GM19043 (cell line): Measurements from ENCODE around the gene IL4R.
"Not testable (repeated sequence)": the region's sequence is repeated elsewhere in the genome, so short reads cannot be mapped to it uniquely, and the experiment has no call there.

ENCODE experiments used
- ATAC-seq: cut with Tn5 transposase; IDR thresholded peaks from one replicate; pipeline ENCODE4 v1.9.1; 2021; ENCODE audit warnings: low read depth; ENCODE audit not compliant: unreplicated experiment

Gene IL4R

GRCh38 chr16:27313422-27314160 is at the start of gene IL4R:
TSS of gene IL4R (plus strand) at chr16:27313974. CDS start at chr16:27340204, 26,230 bp downstream.
- ATAC-seq: no peak

- no peak for ATAC-seq
Observed at GRCh38 chr16:27264151-27264550, 49.6 kb upstream of the IL4R start.

- ATAC-seq: no peak
Observed at GRCh38 chr16:27265982-27266381, 47.8 kb upstream of the IL4R start.

GRCh38 chr16:27267037-27267677 is 46.6 kb upstream of the IL4R start:
- ATAC-seq: no peak

GRCh38 chr16:27268376-27269299 is 45.1 kb upstream of the IL4R start, which contains the start of gene NSMCE1:
TSS of gene NSMCE1 (minus strand) at chr16:27268772. CDS start at chr16:27257570, 11,202 bp downstream.
- ATAC-seq: peak; percentile 90

DNA sequence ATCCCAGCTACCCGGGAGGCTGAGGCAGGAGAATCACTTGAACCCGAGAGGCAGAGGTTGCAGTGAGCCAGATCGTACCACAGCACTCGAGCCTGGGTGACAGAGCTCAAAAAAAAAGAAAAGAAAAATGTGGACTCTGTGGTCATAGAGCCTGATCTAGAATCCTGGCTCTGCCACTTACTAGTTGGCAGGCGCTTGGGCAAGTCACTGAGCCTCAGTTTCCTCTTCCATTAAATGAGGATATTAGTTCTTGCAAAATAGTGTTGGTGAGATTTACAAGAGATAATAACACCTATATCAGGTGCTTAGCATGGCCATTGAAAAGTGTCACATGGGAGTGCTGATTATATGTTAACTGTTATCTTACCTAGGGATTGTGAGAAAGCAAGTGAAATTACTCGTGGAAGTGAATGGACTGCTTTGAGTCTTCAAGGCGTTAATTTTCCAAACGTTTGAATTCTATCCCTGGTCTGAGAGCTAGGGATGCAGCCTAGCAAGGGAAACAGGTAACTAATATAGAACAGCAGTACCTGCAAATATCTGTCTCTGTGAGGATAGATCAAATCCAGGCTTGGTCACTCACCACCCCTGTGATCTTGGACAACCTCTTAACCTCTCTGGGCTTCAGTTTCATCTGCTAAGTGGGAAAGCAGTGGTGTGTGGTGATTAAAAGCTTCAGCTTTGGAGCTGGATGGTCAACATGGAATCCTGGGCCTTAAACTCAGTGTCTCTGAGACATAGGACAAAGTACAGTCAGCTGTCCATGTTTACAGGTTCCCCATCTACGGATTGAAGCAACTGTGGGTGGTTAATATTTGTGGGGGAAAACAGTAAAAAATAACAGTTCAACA is 44.2 kb upstream of the IL4R start:
- no peak for ATAC-seq

GRCh38 chr16:27270349-27270748 is 43.4 kb upstream of the IL4R start:
- no peak for ATAC-seq

GRCh38 chr16:27272076-27272475 is 41.7 kb upstream of the IL4R start:
- ATAC-seq: no peak

- not testable (repeated sequence) for ATAC-seq
Observed at GRCh38 chr16:27272697-27273096, 41.1 kb upstream of the IL4R start.

DNA sequence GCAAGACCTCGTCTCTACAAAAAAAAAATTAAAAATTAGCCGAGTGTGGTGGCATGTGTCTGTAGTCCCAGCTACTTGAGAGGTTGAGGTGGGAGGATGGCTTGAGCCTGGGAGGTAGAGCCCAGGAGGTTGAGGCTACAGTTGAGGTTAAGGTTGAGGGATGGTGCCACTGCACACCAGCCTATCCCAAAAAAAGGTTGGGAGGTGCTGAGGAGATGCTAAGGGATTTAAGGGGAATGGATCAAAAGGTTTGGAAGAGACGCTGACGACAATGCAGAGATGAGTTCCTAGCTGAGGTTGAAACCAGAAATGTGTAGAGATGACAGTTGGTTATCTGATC is 40.5 kb upstream of the IL4R start:
- ATAC-seq: no peak

DNA sequence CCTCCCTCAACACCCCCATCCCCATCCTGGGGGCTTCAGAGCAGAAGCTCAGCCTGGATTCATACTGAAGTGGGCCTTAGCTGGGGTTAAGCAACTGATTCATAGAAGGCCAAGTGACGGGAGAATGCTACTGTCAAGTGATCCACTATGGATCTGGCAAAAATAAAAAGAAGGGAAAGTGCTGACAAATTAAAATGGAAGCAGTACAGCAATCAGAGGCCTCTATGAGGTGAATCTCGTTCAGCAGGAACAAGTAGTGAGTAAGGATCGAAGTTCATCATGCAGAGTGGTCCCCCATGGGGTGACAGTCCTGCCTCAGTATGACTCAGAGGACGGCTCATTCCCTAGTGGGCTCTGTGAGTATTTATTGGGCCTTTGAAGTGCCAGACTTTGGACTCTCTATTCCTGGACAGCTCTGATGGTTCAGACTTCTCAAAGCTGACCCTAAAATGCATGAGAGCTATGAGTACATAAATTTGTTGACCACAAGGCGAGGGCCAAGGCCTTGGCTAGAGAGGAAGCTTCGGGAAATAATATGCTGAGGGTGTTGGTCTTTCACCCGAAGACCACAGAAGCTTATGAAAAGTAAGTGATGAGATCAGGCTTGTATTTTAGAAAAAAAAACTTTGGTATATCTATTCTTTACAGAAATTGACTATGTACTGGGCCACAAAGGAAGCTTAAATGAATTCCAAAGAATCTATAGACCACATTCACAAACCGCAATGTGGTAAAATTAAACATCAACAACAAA is 39.9 kb upstream of the IL4R start:
- no peak for ATAC-seq

DNA sequence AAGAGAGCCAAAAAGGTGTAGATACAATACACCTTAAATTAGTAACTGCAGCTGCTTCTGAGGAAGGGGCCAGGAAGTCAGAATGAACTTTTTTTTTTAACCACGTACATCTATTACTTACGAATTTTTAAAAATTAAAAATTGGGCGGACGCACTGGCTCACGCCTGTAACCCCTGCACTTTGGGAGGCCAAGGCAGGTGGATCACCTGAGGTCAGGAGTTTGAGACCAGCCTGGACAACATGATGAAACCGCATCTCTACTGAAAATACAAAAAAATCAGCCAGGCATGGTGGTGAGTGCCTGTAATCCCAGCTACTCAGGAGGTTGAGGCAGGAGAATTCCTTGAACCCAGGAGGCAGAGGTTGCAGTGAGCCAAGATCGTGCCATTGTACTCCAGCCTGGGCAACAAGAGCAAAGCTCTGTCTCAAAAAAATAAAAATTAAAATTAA is 39.3 kb upstream of the IL4R start:
- ATAC-seq: not testable (repeated sequence)

GRCh38 chr16:27275394-27275793 is 38.4 kb upstream of the IL4R start:
- no peak for ATAC-seq

GRCh38 chr16:27281243-27281642 is 32.5 kb upstream of the IL4R start:
- no peak for ATAC-seq

DNA sequence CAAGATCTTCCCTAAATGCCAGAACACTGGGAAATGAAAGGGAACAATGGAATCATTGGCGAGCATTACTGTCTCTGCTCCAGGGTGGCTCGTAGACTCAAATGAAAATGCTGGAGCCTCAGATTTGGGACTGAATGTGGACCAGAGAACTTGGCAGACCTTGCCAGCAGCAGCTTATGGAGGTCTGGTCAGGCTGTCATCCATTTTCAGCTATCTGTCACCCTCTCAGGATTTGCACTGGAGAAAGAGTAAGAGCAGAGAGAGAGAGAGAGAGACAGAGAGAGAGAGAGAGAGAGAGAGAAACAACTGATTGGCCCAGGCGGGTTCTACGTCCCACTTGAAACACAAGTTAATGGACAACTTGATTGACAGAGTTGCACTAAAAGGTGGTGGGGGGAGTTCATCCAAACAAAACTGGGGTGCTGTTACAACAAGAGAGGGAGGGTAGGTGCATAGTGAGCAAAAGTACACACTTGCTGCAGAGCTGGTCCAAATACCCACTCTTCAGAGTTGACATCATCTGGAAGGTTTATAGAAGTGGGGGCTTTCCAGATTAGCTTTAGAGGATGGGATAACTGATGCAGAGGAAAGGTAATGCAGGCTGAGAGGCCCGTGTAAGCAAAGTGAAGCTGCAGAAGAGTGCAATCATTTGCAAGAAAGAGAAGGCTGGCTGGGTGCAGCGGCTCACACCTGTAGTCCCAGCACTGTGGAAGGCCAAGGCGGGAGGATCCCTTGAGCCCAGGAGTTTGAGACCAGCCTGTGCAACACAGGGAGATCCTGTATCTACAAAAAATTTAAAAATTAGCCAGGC is 28.7 kb upstream of the IL4R start:
- no peak for ATAC-seq

- ATAC-seq: no peak
Observed at GRCh38 chr16:27285676-27286196, 28.0 kb upstream of the IL4R start.

DNA sequence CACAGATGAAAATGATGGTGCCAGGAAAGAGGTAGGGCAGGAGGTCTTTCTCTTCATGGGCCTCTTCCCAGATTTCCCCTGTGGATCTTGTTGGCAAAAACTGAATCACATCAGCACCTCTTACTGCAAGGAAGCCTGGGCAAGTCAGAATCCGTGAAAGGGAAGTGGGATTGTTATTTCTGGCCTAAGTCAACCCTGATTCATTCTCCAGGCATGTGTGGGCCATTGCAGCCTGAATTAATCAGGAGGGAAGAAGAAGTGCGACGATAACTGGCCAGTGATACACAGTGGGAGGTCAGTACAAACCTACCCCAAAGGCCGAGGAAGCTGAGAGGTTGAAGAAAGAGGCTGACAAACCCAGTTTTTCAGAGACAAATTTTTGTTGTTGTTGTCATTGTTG is 27.3 kb upstream of the IL4R start:
- no peak for ATAC-seq

GRCh38 chr16:27287051-27287811 is 26.5 kb upstream of the IL4R start:
- ATAC-seq: no peak
